LNCAP (cell line): ENCODE measurements around the gene GDAP1L1.

Experiments
- CTCF ChIP-seq: fragments of 450-650 bp; IDR thresholded peaks from 2 replicates; pipeline ENCODE4 v1.5.1; 2017; ENCODE audit warnings: mild to moderate bottlenecking

The GDAP1L1 gene

GRCh38 chr20:44302736-44303135 lies 55.6 kb downstream of the GDAP1L1 start:
- no peak for TF ChIP-seq CTCF

- TF ChIP-seq CTCF, result no peak
Observed at GRCh38 chr20:44304383-44304782, 57.3 kb downstream of the GDAP1L1 start.

GRCh38 chr20:44306927-44307326 lies 59.8 kb downstream of the GDAP1L1 start:
- TF ChIP-seq CTCF, result no peak

GRCh38 chr20:44309763-44310663 lies 62.9 kb downstream of the GDAP1L1 start:
- no peak for TF ChIP-seq CTCF

- peak; percentile 97 for TF ChIP-seq CTCF
Observed at GRCh38 chr20:44310664-44311639, 63.8 kb downstream of the GDAP1L1 start, which contains the start of gene FITM2. TSS of gene FITM2 (minus strand) at chr20:44311202. CDS start at chr20:44311148, 54 bp downstream.

- TF ChIP-seq CTCF, result no peak
Observed at GRCh38 chr20:44314870-44315269, 67.8 kb downstream of the GDAP1L1 start.

GRCh38 chr20:44319839-44320422 lies 72.8 kb downstream of the GDAP1L1 start:
- TF ChIP-seq CTCF, result no peak
